Activated CD8-positive, alpha-beta memory T cell treated with anti-CD3 and anti-CD28 coated beads for 1 hour (primary cell): Measurements from ENCODE around the gene BACH1.

Source experiments
- DNase-seq, 2 donors: peaks; one replicate each; pipeline ENCODE4 v3.0.0-alpha.2; 2020; ENCODE audit warnings: low read depth in 1 of 2; ENCODE audit errors: extremely low read depth in 1 of 2

BACH1 gene

GRCh38 chr21:29313662-29314408 lies 15.1 kb downstream of the BACH1 start:
- no peak for DNase-seq

GRCh38 chr21:29315131-29315749 lies 16.5 kb downstream of the BACH1 start:
- DNase-seq = no peak

GRCh38 chr21:29316029-29316742 lies 17.5 kb downstream of the BACH1 start:
- no peak for DNase-seq

- DNase-seq = no peak
Measured at GRCh38 chr21:29316806-29317205, 18.1 kb downstream of the BACH1 start.

GRCh38 chr21:29318354-29318753 lies 19.6 kb downstream of the BACH1 start:
- no peak for DNase-seq

- no peak for DNase-seq
Measured at GRCh38 chr21:29320031-29320430, 21.3 kb downstream of the BACH1 start.

GRCh38 chr21:29321217-29321616 lies 22.5 kb downstream of the BACH1 start:
- DNase-seq = no peak

- no peak for DNase-seq
Measured at GRCh38 chr21:29321932-29322928, 23.5 kb downstream of the BACH1 start.

GRCh38 chr21:29323189-29323588 lies 24.5 kb downstream of the BACH1 start:
- no peak for DNase-seq

GRCh38 chr21:29326914-29327554 lies 28.3 kb downstream of the BACH1 start:
- no peak for DNase-seq

- no peak for DNase-seq
Measured at GRCh38 chr21:29329406-29329805, 30.7 kb downstream of the BACH1 start.

- DNase-seq = no peak
Measured at GRCh38 chr21:29330797-29331196, 32.1 kb downstream of the BACH1 start.

GRCh38 chr21:29332461-29333362 lies 34.0 kb downstream of the BACH1 start:
- DNase-seq = no peak

- no peak for DNase-seq
Measured at GRCh38 chr21:29333406-29333805, 34.7 kb downstream of the BACH1 start.

- no peak for DNase-seq
Measured at GRCh38 chr21:29334717-29335428, 36.2 kb downstream of the BACH1 start.

GRCh38 chr21:29335720-29336119 lies 37.0 kb downstream of the BACH1 start:
- no peak for DNase-seq

- no peak for DNase-seq
Measured at GRCh38 chr21:29338256-29338655, 39.5 kb downstream of the BACH1 start.

GRCh38 chr21:29340228-29340627 lies 41.5 kb downstream of the BACH1 start:
- DNase-seq = no peak
